ENCODE measurements around the gene EMILIN1.
"Not testable (repeated sequence)": the region's sequence is repeated elsewhere in the genome, so short reads cannot be mapped to it uniquely, and the experiment has no call there.

GRCh38 chr2:27110603-27111352 is 32.4 kb downstream of the EMILIN1 start:
- TF ChIP-seq, protein P1, sequence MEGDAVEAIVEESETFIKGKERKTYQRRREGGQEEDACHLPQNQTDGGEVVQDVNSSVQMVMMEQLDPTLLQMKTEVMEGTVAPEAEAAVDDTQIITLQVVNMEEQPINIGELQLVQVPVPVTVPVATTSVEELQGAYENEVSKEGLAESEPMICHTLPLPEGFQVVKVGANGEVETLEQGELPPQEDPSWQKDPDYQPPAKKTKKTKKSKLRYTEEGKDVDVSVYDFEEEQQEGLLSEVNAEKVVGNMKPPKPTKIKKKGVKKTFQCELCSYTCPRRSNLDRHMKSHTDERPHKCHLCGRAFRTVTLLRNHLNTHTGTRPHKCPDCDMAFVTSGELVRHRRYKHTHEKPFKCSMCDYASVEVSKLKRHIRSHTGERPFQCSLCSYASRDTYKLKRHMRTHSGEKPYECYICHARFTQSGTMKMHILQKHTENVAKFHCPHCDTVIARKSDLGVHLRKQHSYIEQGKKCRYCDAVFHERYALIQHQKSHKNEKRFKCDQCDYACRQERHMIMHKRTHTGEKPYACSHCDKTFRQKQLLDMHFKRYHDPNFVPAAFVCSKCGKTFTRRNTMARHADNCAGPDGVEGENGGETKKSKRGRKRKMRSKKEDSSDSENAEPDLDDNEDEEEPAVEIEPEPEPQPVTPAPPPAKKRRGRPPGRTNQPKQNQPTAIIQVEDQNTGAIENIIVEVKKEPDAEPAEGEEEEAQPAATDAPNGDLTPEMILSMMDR (conservative IDR thresholded peaks at IDR 0.05; ENCODE audit: low read depth in 2 of 2), result not testable (repeated sequence)
- TF ChIP-seq EZH2 (IDR thresholded peaks at IDR 0.05; ENCODE audit: low read depth, unreplicated experiment); EZH2phosphoT487 (IDR thresholded peaks at IDR 0.05; ENCODE audit: unreplicated experiment); CREB1 (CRISPR knock-in tag; IDR thresholded peaks at IDR 0.05; ENCODE audit: low read depth); POLR2AphosphoS5 (IDR thresholded peaks at IDR 0.05; ENCODE audit: low read depth); NANOG (IDR thresholded peaks at IDR 0.05; ENCODE audit: borderline replicate concordance); ZNF331 (CRISPR knock-in tag; IDR thresholded peaks at IDR 0.05; ENCODE audit: low read depth); JUNB (IDR thresholded peaks at IDR 0.05; ENCODE audit: unreplicated experiment); STAT1 (IDR thresholded peaks at IDR 0.05; ENCODE audit: unreplicated experiment): not testable (repeated sequence)
- TF ChIP-seq, protein P2, sequence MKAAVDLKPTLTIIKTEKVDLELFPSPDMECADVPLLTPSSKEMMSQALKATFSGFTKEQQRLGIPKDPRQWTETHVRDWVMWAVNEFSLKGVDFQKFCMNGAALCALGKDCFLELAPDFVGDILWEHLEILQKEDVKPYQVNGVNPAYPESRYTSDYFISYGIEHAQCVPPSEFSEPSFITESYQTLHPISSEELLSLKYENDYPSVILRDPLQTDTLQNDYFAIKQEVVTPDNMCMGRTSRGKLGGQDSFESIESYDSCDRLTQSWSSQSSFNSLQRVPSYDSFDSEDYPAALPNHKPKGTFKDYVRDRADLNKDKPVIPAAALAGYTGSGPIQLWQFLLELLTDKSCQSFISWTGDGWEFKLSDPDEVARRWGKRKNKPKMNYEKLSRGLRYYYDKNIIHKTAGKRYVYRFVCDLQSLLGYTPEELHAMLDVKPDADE (IDR thresholded peaks at IDR 0.05), result not testable (repeated sequence)
- TF ChIP-seq, protein P3, sequence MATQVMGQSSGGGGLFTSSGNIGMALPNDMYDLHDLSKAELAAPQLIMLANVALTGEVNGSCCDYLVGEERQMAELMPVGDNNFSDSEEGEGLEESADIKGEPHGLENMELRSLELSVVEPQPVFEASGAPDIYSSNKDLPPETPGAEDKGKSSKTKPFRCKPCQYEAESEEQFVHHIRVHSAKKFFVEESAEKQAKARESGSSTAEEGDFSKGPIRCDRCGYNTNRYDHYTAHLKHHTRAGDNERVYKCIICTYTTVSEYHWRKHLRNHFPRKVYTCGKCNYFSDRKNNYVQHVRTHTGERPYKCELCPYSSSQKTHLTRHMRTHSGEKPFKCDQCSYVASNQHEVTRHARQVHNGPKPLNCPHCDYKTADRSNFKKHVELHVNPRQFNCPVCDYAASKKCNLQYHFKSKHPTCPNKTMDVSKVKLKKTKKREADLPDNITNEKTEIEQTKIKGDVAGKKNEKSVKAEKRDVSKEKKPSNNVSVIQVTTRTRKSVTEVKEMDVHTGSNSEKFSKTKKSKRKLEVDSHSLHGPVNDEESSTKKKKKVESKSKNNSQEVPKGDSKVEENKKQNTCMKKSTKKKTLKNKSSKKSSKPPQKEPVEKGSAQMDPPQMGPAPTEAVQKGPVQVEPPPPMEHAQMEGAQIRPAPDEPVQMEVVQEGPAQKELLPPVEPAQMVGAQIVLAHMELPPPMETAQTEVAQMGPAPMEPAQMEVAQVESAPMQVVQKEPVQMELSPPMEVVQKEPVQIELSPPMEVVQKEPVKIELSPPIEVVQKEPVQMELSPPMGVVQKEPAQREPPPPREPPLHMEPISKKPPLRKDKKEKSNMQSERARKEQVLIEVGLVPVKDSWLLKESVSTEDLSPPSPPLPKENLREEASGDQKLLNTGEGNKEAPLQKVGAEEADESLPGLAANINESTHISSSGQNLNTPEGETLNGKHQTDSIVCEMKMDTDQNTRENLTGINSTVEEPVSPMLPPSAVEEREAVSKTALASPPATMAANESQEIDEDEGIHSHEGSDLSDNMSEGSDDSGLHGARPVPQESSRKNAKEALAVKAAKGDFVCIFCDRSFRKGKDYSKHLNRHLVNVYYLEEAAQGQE (IDR thresholded peaks at IDR 0.05; ENCODE audit: unreplicated experiment), result not testable (repeated sequence)

Data from GM23338 (cell line).